Activated naive CD8-positive, alpha-beta T cell treated with anti-CD3 and anti-CD28 coated beads, Interleukin-2, amount 50 U/mL, for 16 hours (primary cell): ENCODE data around the gene MSN.
"Not testable (repeated sequence)": the region's sequence is repeated elsewhere in the genome, so short reads cannot be mapped to it uniquely, and the experiment has no call there.

Experiments used
- DNase-seq: peaks from one replicate; pipeline ENCODE4 v3.0.0-alpha.2; 2020; ENCODE audit warnings: low read depth, low spot score

The MSN gene

DNA sequence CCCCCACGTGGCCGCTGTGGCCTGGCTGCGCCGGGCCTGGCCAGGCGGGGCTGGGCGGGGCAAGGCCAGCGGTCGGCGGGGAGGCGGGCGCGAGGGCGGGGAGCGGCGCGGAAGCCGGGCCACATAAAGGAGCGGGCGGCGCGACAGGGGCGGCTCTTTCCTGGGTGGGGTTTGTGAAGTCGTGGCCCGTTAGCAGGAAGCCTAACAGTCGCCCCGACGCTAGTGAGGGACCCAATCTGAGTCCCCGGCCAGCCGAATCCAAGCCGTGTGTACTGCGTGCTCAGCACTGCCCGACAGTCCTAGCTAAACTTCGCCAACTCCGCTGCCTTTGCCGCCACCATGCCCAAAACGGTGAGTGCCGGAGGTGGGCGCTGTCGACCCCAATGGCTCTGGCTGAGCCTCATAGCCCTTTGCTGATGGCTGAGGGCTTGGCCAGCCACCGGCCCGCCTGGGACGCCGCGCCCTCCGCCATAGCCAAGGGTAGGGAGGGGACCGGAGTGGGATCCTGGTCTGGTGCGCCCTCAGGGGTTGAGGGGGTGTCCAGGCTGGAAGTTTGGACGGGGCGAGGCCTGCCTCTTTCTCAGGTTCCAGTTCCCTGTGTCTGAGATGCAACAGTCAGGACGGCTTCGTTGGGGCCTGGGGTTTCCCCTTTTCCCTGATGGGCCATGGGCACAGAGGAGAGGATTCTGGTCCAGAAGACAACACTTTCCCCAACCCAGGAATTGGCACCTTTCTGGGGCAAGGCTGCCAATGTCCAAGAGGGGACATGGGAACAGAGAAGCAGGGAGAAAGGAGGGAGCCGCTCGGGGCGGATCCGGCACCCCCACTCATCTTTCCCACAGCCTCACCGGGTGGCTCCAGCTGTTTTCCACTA lies at the start of gene MSN:
Gene MSN (plus strand): TSS at position 152 of the 874 bp plus-strand sequence. CDS start 188 bp downstream, at position 340.
- peak; percentile 27 for DNase-seq

- DNase-seq, result not testable (repeated sequence)
Measured at GRCh38 chrX:65620096-65620705, 47.3 kb upstream of the MSN start.

DNA sequence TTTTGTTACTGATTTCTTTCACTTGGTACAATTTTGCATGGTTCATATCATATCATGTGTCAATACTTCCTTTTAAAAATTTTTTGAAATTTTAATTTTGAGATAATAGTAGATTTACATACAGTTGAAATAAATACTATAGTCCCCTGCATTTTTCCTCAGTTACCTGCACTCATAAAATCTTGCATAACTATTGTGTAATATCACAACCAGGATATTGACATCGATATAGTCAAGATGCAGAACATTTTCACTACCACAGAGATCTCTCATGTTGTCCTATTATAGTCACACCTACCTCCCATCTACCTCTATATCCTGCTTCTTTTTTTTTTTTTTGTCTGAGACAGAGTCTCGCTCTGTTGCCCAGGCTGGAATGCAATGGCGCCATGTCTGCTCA lies 36.7 kb upstream of the MSN start:
- DNase-seq, result no peak

DNA sequence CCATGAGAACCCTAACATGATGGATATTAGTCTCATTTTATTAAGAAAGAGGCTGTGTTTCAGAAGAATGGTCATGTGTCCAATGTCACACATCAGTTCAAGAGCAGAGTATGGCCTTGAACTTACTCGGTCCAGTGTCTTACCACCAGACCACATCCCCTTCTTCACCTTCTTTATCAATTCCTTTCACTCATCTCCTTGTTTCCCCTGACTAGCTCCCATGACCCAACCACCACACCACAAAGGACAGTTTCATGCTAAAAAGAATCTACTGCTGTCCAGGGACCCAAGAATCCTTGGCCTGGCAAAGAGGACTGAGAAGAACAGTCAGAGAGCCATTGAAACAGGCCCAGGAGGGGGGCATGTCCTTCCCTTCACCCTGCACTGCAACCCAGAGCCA lies 33.6 kb upstream of the MSN start:
- DNase-seq, result no peak

GRCh38 chrX:65634732-65635131 lies 32.7 kb upstream of the MSN start:
- DNase-seq, result no peak

- DNase-seq, result no peak
Measured at GRCh38 chrX:65635378-65635777, 32.1 kb upstream of the MSN start.

DNA sequence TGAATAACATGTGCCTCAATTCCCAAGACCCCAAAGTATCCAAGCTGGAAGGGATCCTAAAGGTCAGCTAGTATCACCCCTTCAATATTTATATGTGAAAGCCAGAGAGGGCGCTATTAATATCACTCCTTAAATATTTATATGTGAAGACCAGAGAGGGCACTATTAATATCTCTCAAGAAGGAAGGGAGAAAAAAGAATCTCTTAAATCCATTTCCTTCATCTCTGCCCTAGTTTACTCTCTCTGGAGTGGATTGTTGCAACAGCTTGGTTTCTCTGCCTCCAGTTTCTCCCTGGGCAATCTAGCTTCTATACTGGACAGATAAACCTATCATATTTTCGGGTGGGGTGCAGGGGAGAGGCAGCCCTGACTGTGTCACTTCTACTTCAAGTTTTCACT lies 31.6 kb upstream of the MSN start:
- DNase-seq, result no peak

DNA sequence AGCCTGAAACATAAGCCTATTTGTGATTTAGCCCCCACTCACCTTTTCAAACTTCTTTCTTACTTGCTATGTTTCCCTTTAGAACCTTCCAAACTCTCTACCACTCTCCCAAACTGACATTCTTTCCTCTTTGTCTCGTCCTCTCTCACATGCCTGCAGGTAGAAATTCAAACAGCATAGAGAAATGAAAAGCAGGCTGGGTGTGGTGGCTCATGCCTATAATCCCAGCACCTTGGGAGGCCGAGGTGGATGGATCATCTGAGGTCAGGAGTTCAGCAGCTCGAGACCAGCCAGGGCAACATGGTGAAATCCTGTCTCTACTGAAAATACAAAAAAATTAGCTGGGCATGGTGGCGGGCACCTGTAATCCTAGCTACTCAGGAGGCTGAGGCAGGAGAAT lies 31.2 kb upstream of the MSN start:
- not testable (repeated sequence) for DNase-seq

GRCh38 chrX:65637335-65637734 lies 30.1 kb upstream of the MSN start:
- no peak for DNase-seq

DNA sequence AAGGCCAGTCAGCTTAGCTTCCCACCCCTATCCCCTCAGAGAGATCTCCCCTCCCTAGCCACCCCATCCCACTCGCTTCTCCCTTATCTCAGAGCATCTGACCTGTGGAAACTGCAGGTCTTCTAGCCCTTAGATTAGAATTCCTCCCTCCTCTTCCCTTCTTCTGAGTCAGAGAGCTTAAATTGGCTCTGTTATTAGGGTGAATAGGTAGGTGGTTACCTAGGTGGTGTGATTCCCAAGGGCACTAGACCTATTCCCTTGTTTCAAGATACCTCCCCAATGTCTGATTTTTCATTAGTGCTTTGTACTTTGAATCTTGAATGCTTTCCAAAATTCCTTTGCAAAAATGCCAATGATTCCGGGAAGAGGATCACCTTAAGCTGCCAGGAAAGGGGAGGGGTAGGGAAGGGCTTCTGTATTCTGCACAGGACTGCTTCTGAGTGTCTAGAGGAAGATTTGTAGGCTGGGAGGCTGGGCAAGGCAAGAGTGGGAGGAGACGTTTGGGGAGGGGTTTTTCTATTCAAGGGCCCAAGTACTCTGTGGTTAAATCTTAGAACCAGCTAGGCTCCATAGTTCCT lies 24.5 kb upstream of the MSN start:
- no peak for DNase-seq

DNA sequence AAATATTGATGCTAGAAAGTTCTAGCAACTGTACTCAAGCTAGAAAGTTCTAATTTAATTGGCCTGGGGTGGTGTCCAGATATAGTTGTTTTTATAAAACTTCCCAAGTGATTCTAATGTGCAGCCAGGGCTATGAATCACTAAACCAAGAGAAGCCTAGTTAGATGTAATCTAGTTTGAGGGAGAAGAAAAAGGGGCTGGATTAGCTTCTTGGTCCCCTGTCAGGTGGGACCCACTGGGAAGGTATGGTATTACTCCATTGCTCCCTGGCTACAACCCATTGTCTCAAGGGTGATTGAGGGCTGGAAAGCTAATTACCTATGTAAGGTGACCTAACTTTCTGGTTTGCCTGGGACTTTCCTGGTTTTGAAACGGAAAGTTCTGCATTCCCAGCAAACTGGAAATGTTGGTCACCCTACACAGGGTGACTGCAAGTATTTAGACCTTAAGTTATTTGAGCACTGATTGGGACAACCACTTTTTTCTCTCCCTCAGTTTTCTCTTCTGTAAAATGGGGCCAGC lies 23.9 kb upstream of the MSN start:
- DNase-seq, result no peak

- DNase-seq, result no peak
Measured at GRCh38 chrX:65644621-65645289, 22.7 kb upstream of the MSN start.

DNA sequence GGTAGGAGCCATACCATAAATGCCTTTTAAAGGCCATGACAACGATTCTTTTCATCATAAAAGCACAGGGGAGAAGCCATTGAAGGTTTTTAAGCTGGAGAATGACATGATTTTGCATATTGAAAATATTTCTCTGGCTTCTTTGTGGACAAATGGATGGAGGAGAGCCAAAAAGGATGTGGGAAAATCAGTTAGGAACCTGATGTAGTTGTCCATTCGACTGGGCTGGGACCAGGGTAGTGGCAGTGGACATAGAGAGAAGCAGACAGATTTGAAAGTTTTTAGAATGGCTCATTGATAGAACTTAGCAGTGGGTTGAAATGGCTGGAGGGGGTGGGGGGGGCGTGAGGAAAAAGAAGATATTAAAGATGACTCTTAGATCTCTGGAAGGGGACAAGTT lies 19.7 kb upstream of the MSN start:
- DNase-seq, result no peak

GRCh38 chrX:65652098-65652497 lies 15.4 kb upstream of the MSN start:
- DNase-seq, result no peak

- DNase-seq, result not testable (repeated sequence)
Measured at GRCh38 chrX:65657009-65657441, 10.4 kb upstream of the MSN start.

DNA sequence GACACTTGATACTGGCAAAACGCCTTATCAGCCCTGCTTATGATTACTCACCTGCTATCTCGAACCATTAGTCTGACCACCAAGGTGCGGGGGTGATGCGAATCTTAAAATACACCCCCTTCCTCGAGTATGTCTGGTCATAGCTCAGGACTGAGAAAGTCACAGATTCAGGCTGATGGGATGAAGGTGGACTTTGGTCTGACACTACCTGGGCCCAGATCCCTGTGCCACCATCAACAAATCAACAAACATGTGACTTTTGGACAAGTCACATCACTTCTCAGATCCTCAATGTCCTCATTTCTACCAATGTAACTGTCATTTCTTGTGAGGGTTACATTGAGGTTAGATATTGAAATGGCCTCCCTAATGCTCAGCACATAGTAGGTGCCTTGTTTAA lies 9.8 kb upstream of the MSN start:
- DNase-seq, result no peak

DNA sequence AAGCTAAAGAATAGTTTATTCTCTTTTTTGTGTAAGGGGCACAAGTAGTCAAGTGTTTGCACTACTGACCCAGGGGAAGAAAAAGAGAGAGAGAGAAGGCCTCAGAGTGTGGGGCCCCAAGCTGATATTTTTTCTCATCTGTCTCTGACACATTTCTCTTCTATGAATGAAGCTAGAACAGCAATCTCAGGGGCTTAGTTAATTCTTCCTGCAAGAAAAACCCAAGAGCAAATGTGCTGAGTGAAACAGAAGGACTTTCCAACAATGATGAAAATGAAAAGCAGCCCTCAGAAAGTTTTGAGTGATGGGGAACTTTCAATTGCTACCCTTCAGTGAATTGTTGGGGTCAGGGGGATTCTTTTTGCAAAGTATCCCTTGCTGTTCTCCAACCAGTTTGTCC lies 9.2 kb upstream of the MSN start:
- no peak for DNase-seq

- no peak for DNase-seq
Measured at GRCh38 chrX:65667157-65667502, 324 bp upstream of the MSN start.

DNA sequence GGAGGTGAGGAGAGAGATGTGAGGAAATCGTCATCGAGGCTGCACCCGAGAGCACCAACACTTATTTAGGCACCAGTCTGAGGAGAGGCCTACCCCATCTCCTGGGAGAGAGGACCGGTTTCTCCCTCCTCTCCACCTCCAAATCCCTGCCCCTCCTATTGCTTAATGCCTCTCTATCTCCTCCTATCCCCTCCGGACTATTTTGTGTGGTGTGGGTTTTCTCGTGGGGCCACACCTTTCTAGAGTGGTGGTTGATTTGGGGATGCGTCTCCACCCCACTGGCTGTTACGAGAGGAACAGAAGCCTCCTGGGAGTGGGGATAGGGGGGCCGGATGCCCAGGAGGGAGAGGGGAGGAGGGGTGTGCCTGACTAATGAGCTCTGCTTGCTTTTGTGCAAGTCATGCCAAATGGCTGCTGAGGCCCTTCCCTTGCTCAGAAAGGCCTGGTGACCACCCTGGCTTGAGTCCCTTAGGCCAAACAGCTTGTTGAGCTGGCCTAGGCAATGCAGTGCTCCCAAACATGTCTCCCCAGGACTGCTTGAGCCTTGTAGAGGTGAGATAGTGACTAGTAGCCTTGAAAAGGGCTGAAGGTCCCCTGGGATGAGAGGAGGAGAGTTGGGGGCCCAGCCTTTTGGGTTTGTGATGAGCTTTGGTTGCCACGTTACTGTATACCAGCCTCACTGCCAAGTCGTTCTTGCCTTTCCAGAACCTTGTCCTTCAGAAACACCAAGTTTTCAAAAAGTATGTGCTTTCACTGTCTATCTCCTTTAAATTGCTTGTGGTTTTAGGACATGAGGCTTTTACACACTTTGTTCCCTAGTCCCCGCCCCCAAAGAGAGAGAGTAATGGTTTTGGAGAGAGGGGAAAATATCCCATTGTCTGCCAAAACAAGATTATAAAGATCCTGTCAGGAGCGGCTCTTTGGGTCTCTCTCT lies 1.2 kb downstream of the MSN start:
- peak; percentile 21 for DNase-seq

GRCh38 chrX:65671286-65671685 lies 3.8 kb downstream of the MSN start:
- no peak for DNase-seq

DNA sequence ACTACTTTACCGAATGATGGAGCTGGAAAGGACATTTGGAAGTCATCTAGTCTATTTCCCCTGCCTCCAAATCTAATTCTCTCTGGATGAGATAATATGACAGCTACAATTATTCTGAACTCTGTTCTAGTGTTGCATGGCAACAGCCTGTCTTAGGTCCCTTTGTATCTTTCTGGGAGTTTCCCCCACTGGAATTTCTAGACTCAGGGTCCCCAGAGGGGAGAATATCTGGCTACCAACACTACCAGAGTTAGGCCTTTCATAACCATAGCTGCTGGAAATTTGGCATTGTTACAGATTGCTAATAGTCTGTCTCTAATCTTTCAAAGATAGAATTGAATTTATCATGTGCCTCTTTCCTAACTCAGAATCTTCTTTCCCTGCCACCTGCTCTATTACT lies 4.5 kb downstream of the MSN start:
- DNase-seq, result no peak
